Left lobe of liver (tissue), 2 donors: ENCODE data around the gene SH3TC1. TPM values are rescaled to one million over a fixed set of nuclear protein-coding genes. Genes with fewer than 3 reads are reported as not detected.

Experiments
- ATAC-seq: fragments of 200-7000 bp; cut with Tn5 transposase; one replicate; pipeline ENCODE4 v1.9.1; 2020; ENCODE audit warnings: mild to moderate bottlenecking, moderate library complexity
- DNase-seq: peaks from one replicate; pipeline ENCODE4 v3.0.0-alpha.2; 2020; ENCODE audit warnings: low spot score
- total RNA-seq: library from RNA; stranded (reverse); gene quantifications from one replicate; pipeline ENCODE4 v1.2.1, GENCODE V29; 2021
- donor health status: DM: no; HTN: no; CAD: no; lungs with moderate emphysema.
- donor health status: DM: no; HTN: yes; CAD: no.

Gene SH3TC1
- total RNA-seq, 1 donor from 2014 or later = 33.3 TPM

DNA sequence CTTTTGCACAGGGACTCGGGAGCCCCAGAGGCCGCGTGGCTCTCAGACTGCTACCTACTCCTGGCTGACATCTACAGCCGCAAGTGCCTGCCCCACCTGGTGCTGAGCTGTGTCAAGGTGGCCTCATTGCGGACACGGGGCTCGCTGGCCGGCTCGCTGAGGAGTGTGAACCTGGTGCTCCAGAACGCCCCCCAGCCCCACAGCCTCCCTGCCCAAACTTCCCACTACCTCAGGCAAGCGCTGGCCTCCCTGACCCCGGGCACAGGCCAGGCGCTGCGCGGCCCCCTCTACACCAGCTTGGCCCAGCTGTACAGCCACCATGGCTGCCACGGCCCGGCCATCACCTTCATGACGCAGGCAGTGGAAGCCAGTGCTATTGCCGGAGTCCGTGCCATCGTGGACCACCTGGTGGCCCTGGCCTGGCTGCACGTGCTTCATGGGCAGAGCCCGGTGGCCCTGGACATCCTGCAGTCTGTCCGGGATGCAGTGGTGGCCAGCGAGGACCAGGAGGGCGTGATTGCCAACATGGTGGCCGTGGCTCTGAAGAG is 28.8 kb downstream of the SH3TC1 start:
- no peak for ATAC-seq
- DNase-seq = no peak

DNA sequence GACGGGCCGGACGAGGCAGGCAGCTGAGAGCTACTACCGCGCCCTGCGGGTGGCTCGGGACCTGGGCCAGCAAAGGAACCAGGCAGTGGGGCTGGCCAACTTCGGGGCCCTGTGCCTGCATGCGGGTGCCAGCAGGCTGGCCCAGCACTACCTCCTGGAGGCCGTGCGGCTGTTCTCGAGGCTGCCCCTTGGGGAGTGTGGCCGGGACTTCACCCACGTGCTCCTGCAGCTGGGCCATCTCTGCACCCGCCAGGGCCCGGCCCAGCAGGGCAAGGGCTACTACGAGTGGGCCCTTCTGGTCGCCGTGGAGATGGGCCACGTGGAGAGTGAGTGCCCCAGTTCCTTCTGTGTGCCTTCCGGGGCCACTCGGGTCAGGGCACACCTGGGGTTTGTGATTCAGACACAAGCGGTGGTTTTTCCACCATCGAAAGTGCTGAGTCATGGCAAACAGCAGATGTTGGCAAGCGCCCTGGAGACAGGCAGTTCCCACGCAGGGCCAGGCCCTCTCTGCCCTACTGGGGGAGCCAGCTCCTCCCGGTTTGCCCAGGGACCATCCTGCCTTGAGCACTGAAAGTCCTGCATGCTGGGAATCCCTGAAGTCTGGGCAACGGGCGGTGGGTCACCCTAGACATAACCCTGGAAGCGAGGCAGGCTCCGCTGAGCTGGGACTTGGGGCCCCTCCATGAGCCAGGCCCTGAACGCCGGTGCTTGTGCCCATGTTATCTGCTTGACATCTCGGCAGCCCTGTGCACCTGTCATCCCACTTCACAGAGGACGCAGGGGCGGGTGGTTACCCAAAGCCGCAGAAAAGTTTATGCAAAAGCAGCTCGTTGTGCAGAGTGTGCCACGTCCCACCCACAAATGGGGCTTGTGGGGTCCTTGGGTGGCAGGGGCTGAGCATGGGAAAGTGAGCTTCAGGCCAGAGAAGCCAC is 29.5 kb downstream of the SH3TC1 start:
- DNase-seq (peak; percentile 97), ATAC-seq (peak; percentile 85)

DNA sequence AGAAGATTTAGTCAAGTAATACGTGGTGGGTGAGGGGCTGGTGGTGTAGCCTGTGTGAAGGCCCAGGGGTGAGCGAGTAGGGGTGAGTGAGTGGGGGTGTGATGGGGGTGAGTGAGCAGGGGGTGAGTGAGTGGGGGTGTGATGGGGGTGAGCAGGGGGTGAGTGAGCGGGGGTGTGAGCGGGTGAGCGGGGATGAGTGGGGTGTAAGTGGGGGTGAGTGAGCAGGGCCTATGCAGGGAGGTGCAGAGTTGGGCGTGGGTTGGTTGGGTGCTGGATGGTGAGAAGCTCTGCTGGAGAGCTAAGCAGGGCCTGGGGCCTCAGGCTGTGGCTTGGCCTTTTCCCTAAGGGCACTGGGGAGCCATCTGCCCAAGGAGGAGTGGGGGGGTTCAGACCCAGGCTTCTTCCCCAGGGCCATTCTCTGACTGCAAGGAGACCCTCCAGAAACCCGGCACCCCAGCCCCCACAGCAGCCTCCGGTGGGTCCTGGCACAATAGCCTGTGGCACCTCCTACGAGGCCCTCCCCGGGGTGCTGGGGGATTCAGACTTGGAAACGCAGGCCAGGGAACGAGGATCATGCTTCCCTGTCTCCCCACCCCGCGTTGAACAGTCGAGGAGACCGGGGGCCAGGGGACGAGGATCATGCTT is 30.4 kb downstream of the SH3TC1 start:
- ATAC-seq (no peak), DNase-seq (no peak)

DNA sequence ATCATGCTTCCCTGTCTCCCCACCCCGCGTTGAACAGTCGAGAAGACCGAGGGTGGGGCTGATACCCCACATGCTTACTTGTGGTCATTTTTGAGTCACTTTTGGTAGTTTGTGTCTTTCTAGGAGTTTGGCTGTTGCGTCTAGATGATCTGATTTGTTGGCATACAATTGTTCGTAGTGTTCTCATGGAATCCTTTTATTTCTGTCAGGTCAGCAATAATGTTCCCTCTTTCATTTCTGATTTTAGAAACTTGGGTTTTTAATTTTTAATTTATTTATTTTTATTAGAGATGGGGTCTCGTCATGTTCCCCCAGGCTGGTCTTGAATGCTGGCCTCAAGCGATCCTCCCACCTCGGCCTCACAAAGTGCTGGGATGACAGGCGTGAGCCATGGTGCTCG is 30.9 kb downstream of the SH3TC1 start:
- DNase-seq = no peak
- ATAC-seq = no peak

DNA sequence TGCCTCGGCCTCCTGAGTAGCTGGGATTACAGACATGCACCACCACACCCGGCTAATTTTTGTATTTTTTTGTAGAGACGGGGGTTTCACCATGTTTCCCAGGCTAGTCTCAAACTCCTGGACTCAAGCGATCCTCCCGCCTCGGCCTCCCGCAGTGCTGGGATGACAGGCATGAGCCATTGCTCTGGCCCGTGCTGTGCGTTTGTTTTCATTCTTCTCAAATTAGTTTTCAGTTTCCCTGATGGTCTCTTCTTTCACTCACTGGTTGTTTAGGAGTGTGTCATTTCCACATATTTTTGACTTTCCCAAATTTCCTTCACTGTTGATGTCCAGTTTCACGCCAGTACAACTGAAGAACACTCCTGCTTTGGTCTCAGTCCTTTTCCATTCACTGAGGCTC is 31.8 kb downstream of the SH3TC1 start:
- DNase-seq (no peak), ATAC-seq (no peak)

DNA sequence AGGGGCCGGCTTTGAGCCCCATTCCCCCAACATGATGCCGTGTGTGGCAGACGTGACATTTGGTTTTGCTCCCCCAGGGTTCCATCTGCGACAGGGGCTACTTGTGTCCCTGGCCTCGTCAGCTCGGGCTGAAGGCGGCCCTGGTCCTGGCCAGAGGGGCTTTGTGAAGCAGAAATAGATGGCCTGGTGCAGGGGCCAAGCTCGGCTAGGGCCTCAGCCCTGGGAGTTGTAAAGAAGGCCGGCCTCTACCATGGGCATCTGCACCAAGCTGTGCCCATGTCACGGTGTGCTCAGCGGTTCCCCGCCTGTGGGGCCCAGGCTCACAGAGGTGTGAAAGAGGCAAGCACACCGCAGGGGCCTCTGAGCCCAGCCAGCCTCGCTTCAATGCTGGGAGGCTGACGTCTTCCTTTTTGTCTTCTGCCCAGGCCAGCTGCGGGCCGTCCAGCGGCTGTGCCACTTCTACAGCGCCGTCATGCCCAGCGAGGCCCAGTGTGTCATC is 32.5 kb downstream of the SH3TC1 start:
- ATAC-seq = no peak
- no peak for DNase-seq

DNA sequence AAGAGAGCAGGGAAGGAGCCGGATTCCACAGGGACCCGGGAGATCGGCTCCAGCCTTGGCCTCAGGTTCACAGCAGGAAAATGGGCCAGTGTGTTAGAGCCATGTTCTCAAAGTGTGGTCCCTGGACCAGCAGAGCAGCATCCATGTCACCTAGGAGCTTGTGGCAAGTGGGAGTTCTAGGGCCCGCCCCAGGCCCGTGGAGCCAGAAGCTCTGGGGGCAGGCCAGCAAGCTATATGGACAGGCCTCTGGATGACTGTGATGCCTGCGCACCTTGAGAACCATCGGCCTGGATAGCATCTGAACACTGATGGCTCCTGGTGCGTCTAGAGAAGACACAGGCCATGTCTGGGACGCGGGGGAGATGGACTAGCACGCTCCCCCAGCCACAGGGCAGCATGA is 33.7 kb downstream of the SH3TC1 start:
- DNase-seq (no peak), ATAC-seq (no peak)

DNA sequence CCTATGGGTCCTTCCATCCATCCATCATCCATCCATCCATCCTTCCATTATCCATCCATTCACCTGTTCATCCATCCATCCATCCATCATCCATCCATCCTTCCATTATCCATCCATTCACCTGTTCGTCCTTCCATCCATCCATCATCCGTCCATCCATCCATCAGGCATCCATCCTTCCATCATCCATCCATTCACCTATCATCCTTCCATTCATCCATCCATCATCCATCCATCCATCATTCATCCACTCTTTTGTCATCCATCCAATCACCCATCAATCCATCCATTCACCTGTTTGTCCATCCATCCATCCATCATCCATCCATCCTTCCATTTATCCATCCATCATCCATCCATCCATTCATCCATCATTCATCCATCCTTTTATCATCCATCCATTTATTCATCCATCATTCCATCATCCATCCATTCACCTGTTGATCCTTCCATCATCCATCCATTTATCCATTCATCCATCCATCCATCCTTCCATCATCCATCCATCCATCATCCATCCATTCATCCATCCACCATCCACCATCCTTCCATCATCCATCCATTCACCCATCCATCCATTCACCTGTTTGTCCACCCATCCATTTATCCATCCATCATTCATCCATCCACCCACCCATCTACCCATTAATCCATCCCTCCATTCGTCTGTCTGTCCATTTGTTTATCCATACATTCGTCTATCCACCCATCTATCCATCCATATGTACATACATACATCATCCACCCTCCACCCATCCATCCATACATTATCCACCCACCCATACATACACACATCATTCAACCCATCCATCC is 34.8 kb downstream of the SH3TC1 start:
- no peak for DNase-seq

DNA sequence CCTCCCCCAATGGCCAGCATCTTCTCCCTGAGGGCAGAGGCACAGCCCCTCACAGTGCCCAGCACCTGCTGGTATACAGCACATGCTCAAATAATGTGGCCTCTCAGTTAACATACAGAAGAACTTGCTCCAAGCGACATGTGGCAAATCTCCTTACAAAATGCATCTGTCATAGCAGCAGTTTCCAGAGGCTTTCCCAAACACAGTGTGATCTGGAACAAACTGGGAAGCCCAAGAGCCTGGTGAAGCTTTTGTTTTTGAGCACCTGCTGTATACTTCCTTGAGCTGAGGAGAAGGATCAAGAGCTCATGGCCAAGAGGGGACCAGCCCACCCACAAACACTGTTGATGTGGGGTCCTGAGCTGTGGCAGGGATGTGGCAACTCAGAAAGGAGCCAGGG is 35.6 kb downstream of the SH3TC1 start:
- DNase-seq (no peak), ATAC-seq (no peak)

More for the DNA sequence above, 34.8 kb downstream of the SH3TC1 start:
- no peak for ATAC-seq

DNA sequence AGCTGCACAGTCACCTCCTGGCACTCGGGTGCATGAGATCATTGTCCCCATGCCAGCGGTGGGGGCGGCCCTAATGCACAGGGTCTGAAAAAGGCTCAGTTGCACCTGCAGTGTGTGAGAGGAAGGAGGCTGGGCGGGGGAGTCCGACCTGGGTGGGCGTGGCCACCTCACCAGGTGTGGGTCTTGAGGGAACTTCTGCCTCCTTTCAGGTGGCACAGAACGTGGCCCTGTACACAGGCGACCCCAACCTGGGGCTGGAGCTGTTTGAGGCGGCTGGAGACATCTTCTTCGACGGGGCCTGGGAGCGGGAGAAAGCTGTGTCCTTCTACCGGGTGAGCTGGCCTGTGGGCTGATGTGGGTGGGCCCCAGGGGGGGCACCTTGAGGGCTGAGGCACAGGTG is 36.1 kb downstream of the SH3TC1 start:
- DNase-seq (no peak), ATAC-seq (no peak)

DNA sequence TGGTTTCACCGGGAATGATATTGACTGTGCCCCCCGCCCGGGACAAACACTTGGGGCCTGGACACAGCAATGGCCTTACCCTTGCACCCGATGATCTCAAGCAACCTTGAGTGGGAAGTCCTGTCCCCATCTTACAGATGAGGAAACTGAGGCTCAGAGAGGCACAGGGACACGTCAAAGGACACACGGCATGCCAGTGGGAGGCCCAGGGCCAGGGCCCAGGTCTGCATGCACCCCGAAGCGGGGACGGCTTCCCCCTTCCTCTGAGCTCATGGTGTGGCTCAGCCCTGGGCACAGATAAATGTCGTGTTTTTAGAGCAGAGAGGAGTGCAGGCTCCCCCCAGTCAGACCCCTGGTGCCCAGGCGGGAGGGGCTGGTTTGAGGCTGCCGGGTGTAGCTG is 36.6 kb downstream of the SH3TC1 start:
- DNase-seq (no peak), ATAC-seq (no peak)

DNA sequence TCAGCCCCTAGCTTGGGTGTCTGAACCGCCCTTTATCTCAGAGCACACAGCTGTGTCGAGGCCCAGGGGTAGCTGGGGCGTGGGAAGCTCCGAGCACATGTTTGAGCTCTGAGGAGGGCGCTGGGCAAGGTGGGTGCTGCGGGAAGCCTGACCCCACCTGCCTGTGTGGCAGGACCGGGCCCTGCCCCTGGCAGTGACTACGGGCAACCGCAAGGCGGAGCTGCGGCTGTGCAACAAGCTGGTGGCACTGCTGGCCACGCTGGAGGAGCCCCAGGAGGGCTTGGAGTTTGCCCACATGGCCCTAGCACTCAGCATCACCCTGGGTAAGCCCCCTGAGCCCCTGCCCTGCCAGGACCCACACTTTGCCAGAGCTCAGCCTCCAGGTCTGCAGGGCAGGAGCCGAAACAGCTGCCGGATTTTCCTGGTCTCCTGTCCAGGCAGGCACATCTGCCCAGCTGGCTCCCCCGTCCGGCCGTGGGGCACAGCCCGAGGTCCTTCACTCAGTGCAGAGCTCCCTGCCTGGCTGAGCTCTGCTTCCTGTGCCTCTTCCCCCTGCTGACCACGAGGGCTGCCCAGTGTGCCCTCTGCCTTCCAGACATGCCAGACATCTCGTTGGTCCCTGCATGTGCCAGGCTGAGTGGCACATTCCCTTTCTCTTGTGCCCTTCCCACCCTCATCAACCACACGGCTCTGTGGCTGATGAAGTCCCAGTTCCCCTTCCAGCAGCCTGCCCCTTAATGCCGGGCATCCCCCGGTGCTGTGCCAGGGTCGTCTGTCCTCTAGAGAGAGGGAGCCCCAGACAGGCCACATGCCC is 37.2 kb downstream of the SH3TC1 start:
- DNase-seq = no peak
- no peak for ATAC-seq

DNA sequence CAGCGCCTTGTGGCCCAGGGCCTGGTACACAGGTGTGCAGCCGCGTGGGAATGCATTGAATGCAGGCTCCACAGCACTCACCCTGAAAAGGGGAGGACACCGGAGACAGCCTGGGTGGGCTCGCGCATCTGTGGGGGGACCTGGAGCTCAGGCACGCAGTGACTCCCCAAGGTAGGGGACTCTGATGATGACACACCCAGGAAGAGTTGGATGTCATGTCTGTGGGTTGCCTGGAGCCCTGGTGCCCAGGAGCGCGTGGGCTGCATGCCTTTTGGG is 37.8 kb downstream of the SH3TC1 start:
- DNase-seq (no peak), ATAC-seq (no peak)

DNA sequence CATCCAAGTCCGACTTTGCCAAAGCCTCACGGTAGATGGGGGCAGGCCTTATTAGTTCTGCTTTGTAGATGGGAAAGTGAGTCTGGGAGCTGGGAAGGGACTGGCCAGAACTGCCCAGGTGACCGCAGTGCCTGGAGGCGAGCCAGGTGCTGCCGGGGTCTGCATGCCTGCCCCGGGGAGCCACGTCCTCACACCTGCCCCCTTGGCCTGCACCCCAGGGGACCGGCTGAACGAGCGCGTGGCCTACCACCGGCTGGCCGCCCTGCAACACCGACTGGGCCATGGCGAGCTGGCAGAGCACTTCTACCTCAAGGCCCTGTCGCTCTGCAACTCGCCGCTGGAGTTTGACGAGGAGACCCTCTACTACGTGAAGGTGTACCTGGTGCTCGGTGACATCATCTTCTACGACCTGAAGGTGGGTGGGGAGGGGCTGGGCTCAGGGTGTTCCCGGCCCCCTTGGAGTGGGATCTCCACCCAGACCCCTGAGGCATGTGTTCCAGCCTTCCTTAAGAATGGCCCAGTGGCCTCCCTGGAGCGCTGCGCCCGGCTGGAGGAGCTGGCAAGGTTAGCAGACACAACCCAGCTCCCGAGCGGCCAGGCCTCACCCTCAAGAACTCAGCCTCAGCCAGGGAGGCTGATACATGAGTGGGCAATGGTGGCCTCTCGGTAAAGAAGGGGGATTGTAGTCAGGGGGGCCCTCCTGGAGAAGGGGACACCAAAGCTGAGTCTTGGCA is 38.3 kb downstream of the SH3TC1 start:
- ATAC-seq (no peak), DNase-seq (no peak)

DNA sequence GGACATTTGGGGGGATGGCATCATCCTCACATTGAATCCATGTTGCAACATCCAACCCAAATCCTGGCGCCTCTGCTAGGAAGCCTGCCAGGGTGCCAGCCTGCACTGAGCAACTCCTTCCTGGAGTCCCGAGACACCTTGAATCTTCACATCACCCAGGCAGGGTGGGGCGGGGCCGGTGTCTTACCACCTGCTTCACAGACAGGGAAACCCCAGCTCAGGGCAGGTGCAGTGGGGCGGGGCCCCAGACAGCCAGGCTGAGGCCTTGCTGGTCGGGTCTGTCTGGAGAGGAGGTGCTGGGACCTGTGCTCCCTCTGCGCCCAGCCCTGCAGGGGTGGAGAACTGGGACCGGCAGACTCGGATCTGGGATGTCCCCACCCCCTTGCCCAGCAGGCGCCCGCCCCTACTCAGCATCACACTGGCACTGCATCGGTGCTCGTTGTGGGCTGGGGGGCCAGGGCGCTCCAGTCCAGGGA is 39.0 kb downstream of the SH3TC1 start:
- DNase-seq = no peak
- ATAC-seq = no peak

DNA sequence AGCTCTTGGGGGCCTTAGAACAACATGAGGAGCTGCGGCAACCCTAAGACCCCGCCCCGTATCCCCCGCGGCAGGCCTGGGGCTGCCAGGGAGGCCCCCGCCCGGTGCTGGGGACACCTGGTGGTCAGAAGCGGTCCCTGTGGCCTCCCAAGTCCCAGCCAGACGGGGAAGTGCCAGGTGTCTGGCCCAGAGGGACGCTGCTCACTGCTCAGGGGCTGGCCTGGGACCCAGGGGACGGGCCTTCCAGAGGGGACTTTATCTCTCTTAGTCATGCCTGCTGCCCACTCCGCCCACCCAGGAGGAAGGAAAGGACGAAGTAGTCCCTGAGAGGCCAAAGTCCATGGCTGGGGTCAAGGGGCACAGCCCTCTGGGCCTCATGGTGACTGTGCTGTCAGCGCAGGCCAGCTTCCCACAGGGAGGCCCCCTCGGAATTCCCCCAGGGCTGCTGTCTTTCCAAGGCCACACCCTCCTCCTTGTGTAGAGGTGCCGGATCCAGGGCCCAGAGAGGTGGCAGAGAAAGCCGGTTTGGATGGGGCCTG is 39.5 kb downstream of the SH3TC1 start:
- peak; percentile 30 for ATAC-seq
- DNase-seq = no peak

DNA sequence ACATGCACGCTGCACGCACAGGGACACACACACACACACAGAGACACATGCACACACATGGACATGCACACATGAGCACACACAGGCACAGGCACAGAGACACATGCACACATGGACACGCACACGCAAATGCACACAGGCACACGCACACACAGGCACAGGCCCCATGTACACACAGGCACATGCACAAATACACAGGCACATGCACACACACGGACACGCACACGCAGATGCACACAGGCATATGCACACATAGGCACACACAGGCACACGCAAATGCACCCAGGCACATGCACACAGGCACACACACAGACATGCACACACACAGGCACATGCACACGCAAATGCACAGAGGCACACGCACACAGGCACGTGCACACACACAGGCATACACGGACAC is 40.1 kb downstream of the SH3TC1 start:
- no peak for DNase-seq

DNA sequence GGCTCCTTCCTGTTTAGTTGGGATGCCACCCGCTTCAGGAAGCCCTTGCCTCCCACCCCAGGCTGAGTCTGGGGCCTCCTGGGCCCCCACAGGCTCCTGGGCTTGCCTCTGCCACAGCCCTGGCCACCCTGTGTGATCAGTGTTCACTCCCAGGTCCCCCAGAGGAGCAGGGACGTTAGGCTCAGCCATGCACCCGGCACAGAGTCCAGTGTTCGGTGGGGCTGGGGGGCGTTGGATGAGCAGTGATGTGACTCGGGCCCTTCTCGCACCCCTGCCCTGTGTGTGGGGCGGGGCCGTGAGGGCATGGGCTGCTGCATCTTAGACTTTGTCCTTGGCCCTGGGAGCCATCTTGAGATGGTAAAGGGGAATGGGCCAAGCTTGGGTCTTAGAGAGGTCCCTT is 40.6 kb downstream of the SH3TC1 start:
- no peak for DNase-seq
- no peak for ATAC-seq

More for the DNA sequence above, 40.1 kb downstream of the SH3TC1 start:
- no peak for ATAC-seq
